OCI-LY1 (cell line): ENCODE measurements around the gene RNF141.

ENCODE experiments used
- H2AFZ ChIP-seq: fragments of 200-600 bp; sonication (generic), shearing (Covaris generic); 2 replicates; pipeline ENCODE4 v1.6.0; 2014; ENCODE audit warnings: antibody characterized with exemption, mild to moderate bottlenecking, low read length
- H3F3A ChIP-seq: fragments of 200-600 bp; sonication (generic), shearing (Covaris generic); 2 replicates; pipeline ENCODE4 v1.6.0; 2014; ENCODE audit warnings: mild to moderate bottlenecking, antibody characterized with exemption, low read length, moderate library complexity; ENCODE audit not compliant: insufficient read depth
- H3K27ac ChIP-seq: fragments of 200-600 bp; sonication (generic); 2 replicates; pipeline ENCODE4 v1.5.1; 2014; ENCODE audit warnings: low read length, mixed run types, mild to moderate bottlenecking, low read depth; ENCODE audit not compliant: poor library complexity, severe bottlenecking
- H3K27me3 ChIP-seq: fragments of 200-600 bp; sonication (generic); 2 replicates; pipeline ENCODE4 v1.6.0; 2014; ENCODE audit warnings: antibody characterized with exemption, mild to moderate bottlenecking, low read length, moderate library complexity; ENCODE audit not compliant: insufficient read depth
- H3K36me3 ChIP-seq: fragments of 200-600 bp; sonication (generic); 2 replicates; pipeline ENCODE4 v1.6.1; 2014; ENCODE audit warnings: mild to moderate bottlenecking, antibody characterized with exemption, low read length, moderate library complexity, mixed read lengths; ENCODE audit not compliant: insufficient read depth
- H3K4me1 ChIP-seq: fragments of 200-600 bp; sonication (generic); 2 replicates; pipeline ENCODE4 v1.5.1; 2014; ENCODE audit warnings: mild to moderate bottlenecking, low read length, moderate library complexity; ENCODE audit not compliant: insufficient read depth, severe bottlenecking
- H3K4me2 ChIP-seq: fragments of 200-600 bp; sonication (generic), shearing (Covaris generic); 2 replicates; pipeline ENCODE4 v1.6.1; 2014; ENCODE audit warnings: low read length
- H3K4me3 ChIP-seq: fragments of 200-600 bp; sonication (generic); 2 replicates; pipeline ENCODE4 v1.5.1; 2014; ENCODE audit warnings: low read length, low read depth, mild to moderate bottlenecking, mixed read lengths; ENCODE audit not compliant: poor library complexity, severe bottlenecking
- H3K79me2 ChIP-seq: fragments of 200-600 bp; shearing (Covaris generic); 2 replicates; pipeline ENCODE4 v1.6.1; 2016; ENCODE audit warnings: mixed run types, low read length, mixed read lengths; ENCODE audit not compliant: insufficient read depth
- H3K9ac ChIP-seq: fragments of 200-600 bp; sonication (generic), shearing (Covaris generic); 2 replicates; pipeline ENCODE4 v1.6.1; 2014; ENCODE audit warnings: mild to moderate bottlenecking, low read length, mixed read lengths
- H3K9me2 ChIP-seq: fragments of 200-600 bp; sonication (generic), shearing (Covaris generic); 2 replicates; pipeline ENCODE4 v1.6.1; 2014; ENCODE audit warnings: low read depth, mild to moderate bottlenecking, low read length, mixed read lengths
- H3K9me3 ChIP-seq: fragments of 200-600 bp; shearing (Covaris generic); 2 replicates; pipeline ENCODE4 v1.6.1; 2014; ENCODE audit warnings: low read length, mixed read lengths
- H4K20me1 ChIP-seq: fragments of 200-600 bp; sonication (generic), shearing (Covaris generic); 2 replicates; pipeline ENCODE4 v1.6.0; 2016; ENCODE audit warnings: mild to moderate bottlenecking, low read length; ENCODE audit not compliant: insufficient read depth
- EZH2 ChIP-seq: fragments of 200-600 bp; sonication (generic), shearing (Covaris generic); IDR thresholded peaks from 2 replicates; pipeline ENCODE4 v1.8.0; 2017; ENCODE audit warnings: borderline replicate concordance, mixed run types, mild to moderate bottlenecking, antibody characterized with exemption, low read length, moderate library complexity, mixed read lengths
- TF ChIP-seq, protein P1 (sequence below): fragments of 200-600 bp; sonication (generic), shearing (Covaris generic); IDR thresholded peaks from 2 replicates; pipeline ENCODE4 v1.5.1; 2017; ENCODE audit warnings: mild to moderate bottlenecking, antibody characterized with exemption, low read length, moderate library complexity, mixed read lengths

RNF141 gene

DNA sequence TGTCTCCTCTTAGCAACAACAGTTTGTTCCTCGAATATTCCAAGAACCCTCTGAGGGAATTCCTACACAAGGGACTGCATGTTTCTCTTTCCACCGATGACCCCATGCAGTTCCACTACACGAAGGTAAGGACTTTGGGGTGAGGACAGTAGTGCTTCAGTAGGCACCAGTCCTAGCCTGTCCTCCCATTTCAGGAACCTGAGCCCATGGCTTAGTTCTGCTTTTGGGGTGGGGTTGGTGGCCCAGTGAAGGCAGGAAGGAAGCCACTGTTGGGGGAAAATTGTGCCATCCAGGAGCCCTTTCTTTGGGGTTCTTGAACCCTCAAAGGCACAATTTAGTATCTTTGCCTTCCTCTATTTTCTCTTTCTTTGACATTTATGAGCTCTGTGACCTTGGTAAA is 38.2 kb downstream of the RNF141 start:
- H3K9me3 ChIP-seq: no peaks in the 10 kb centered on the region
- no peaks in the 10 kb centered on the region for H3K27me3 ChIP-seq
- H3K4me1 ChIP-seq: no peaks in the 10 kb centered on the region
- no peak overlapping the region for H3K4me3 ChIP-seq
- H3K9me2 ChIP-seq: no peaks in the 10 kb centered on the region
- no peak overlapping the region for H3K27ac ChIP-seq
- no peaks in the 10 kb centered on the region for H3F3A ChIP-seq
- no peak for TF ChIP-seq EZH2
- TF ChIP-seq, protein P1, sequence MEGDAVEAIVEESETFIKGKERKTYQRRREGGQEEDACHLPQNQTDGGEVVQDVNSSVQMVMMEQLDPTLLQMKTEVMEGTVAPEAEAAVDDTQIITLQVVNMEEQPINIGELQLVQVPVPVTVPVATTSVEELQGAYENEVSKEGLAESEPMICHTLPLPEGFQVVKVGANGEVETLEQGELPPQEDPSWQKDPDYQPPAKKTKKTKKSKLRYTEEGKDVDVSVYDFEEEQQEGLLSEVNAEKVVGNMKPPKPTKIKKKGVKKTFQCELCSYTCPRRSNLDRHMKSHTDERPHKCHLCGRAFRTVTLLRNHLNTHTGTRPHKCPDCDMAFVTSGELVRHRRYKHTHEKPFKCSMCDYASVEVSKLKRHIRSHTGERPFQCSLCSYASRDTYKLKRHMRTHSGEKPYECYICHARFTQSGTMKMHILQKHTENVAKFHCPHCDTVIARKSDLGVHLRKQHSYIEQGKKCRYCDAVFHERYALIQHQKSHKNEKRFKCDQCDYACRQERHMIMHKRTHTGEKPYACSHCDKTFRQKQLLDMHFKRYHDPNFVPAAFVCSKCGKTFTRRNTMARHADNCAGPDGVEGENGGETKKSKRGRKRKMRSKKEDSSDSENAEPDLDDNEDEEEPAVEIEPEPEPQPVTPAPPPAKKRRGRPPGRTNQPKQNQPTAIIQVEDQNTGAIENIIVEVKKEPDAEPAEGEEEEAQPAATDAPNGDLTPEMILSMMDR: no peak
- H2AFZ ChIP-seq: no peak overlapping the region
- no peaks in the 10 kb centered on the region for H4K20me1 ChIP-seq
- H3K36me3 ChIP-seq: peaks cover 68% of the 10 kb centered on the region; the same call in 1 of the 2 replicates
- no peaks in the 10 kb centered on the region for H3K79me2 ChIP-seq
- no peak overlapping the region for H3K9ac ChIP-seq
- no peak overlapping the region for H3K4me2 ChIP-seq

DNA sequence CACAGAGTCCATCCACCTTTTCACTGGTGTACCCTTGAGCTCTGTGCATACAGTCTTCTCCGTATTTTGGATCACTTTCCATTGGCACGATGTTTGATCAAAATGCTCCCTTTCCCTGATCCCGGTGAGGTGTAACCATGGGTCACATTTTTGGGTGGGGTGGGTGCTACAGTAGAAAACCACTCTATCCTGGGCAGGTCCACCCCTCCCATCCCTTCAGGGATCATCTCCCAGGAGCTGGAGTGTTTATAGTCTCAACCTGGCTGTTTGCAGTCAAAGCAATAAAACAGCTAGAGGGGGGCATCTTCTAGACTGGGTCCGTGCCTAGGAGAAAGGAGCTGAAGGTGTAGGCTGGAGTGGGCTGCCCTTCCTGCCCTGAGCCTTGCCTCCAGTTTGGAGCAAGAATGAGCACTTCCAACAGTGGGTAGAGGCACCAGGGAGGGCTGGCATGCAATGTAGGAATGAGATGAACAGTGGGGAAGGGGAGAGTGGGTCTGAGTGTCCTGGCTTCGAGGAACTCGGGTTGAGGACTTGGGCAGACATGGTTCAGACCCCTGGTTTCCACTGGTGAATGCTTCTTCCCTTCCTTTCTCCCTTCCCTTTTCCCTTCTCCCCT is 38.8 kb downstream of the RNF141 start:
- H3K27ac ChIP-seq: no peak overlapping the region
- no peaks in the 10 kb centered on the region for H3F3A ChIP-seq
- H3K4me2 ChIP-seq: no peak overlapping the region
- no peaks in the 10 kb centered on the region for H4K20me1 ChIP-seq
- H3K36me3 ChIP-seq: peaks cover 72% of the 10 kb centered on the region; the same call in 1 of the 2 replicates
- no peak overlapping the region for H3K9ac ChIP-seq
- H3K4me1 ChIP-seq: no peaks in the 10 kb centered on the region
- H3K27me3 ChIP-seq: no peaks in the 10 kb centered on the region
- H3K9me3 ChIP-seq: no peaks in the 10 kb centered on the region
- TF ChIP-seq EZH2: no peak
- TF ChIP-seq, protein P1: no peak
- H3K9me2 ChIP-seq: no peaks in the 10 kb centered on the region
- no peak overlapping the region for H3K4me3 ChIP-seq
- no peak overlapping the region for H2AFZ ChIP-seq
- no peaks in the 10 kb centered on the region for H3K79me2 ChIP-seq

DNA sequence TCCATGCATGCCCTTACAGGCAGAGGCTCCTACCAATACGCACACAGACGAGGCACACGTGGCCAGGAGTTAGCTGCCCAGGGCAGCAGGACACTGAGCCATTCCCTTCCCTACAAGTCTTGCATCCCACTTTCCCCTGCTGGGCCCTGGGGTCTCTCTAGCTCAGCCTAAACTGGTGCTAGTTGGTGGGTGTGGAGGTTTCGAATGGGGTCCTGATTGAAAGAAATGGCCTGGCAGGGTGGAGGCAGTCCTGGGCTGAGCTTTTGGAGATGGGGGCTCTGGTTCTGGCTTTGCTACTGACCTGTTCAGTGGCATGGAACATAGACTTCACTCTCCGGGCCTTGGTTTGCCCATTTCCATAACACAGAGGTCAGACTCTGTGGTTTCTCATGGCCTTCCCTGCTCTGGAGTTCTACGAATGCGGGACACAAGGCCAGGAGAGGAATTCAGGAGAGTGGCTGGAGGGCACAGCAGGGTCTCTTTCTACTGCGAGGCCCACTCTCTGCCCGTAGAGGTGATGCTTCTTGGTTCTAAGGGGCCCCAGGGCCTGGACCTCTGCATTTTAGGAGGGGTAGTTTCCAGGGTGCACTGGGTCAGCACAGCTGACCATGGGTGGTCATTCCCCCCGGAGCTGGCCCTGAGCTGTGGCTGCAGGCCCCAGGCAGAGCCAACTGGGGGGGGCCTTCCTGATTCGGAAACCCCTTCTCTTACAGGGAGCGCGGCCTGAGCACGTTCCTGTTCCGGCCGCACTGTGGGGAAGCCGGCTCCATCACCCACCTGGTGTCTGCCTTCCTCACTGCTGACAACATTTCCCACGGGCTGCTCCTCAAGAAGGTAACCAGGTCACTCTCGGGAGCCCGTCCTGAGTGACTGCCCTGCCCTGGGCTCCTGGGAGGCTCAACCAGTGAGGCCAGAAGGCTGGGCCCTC is 40.0 kb downstream of the RNF141 start:
- no peak for TF ChIP-seq EZH2
- TF ChIP-seq, protein P1: no peak
- no peaks in the 10 kb centered on the region for H3K27me3 ChIP-seq
- H3K9me3 ChIP-seq: no peaks in the 10 kb centered on the region
- H3K79me2 ChIP-seq: no peaks in the 10 kb centered on the region
- no peak overlapping the region for H3K9ac ChIP-seq
- H3F3A ChIP-seq: no peaks in the 10 kb centered on the region
- no peak overlapping the region for H3K27ac ChIP-seq
- H4K20me1 ChIP-seq: no peaks in the 10 kb centered on the region
- no peak overlapping the region for H3K4me2 ChIP-seq
- peaks cover 70% of the 10 kb centered on the region; the same call in 1 of the 2 replicates for H3K36me3 ChIP-seq
- H3K4me1 ChIP-seq: no peaks in the 10 kb centered on the region
- no peak overlapping the region for H3K4me3 ChIP-seq
- no peaks in the 10 kb centered on the region for H3K9me2 ChIP-seq
- no peak overlapping the region for H2AFZ ChIP-seq
